HG03175 (cell line): ENCODE results near the gene DUX4.
"Not testable (repeated sequence)": the region's sequence is repeated elsewhere in the genome, so short reads cannot be mapped to it uniquely, and the experiment has no call there.

Experiments
- ATAC-seq: cut with Tn5 transposase; IDR thresholded peaks from one replicate; pipeline ENCODE4 v1.9.1; 2021; ENCODE audit warnings: mild to moderate bottlenecking, moderate library complexity; ENCODE audit not compliant: unreplicated experiment

DUX4 gene

DNA sequence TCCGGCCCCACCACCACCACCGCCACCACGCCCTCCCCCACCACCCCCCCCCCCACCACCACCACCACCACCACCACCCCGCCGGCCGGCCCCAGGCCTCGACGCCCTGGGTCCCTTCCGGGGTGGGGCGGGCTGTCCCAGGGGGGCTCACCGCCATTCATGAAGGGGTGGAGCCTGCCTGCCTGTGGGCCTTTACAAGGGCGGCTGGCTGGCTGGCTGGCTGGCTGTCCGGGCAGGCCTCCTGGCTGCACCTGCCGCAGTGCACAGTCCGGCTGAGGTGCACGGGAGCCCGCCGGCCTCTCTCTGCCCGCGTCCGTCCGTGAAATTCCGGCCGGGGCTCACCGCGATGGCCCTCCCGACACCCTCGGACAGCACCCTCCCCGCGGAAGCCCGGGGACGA is at the start of gene DUX4:
Gene DUX4, plus strand, starts transcription at position 347 of the 400 bp plus-strand sequence. Its CDS starts 0 bp downstream, at position 347.
- ATAC-seq: not testable (repeated sequence)

DNA sequence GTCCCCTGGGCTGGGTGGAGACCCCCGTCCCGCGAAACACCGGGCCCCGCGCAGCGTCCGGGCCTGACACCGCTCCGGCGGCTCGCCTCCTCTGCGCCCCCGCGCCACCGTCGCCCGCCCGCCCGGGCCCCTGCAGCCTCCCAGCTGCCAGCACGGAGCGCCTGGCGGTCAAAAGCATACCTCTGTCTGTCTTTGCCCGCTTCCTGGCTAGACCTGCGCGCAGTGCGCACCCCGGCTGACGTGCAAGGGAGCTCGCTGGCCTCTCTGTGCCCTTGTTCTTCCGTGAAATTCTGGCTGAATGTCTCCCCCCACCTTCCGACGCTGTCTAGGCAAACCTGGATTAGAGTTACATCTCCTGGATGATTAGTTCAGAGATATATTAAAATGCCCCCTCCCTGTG is 1.9 kb downstream of the DUX4 start:
- ATAC-seq: not testable (repeated sequence)

GRCh38 chr4:190177727-190178605 is 4.4 kb downstream of the DUX4 start:
- not testable (repeated sequence) for ATAC-seq

DNA sequence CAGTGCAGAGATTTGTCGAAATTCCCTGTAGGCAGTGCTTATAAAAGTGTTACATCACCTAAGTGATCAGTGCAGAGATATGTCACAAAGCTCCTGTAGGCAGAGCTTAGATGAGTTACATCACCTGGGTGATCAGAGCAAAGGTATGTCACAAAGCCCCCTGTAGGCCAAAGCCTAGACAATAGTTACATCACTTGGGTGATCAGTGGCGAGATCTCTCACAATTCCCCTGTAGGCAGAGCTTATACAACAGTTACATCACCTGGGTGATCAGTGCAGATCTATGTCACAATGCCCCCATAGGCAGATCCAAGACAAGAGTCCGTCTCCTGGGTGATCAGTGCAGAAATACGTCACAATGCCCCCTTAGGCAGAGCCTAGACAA is 5.0 kb downstream of the DUX4 start:
- not testable (repeated sequence) for ATAC-seq

DNA sequence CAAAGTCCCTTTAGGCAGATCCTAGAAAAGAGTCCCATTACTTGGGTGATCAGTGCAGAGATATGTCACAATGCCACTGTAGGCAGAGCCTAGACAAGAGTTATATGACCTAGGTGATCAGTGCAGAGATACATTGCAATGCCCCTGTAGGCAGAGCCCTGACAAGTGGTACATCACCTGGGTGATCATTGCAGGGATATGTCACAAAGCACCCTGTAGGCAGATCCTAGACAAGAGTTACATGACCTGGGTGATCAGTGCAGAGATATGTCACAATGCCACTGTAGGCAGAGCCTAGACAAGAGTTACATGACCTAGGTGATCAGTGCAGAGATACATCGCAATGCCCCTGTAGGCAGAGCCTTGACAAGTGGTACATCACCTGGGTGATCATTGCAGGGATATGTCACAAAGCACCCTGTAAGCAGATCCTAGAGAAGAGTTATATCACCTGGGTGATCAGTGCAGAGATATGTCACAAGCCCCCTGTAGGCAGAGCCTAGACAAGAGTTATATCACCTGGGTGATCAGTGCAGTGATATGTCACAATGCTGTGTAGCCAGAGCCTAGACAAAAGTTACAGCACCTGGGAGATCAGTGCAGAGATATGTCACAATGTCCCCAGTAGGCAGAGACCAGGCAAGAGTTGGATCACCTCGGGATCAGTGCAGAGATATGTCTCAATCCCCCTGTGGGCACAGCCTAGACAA is 5.6 kb downstream of the DUX4 start:
- peak; percentile 59 for ATAC-seq

GRCh38 chr4:190179740-190180094 is 6.1 kb downstream of the DUX4 start:
- ATAC-seq: not testable (repeated sequence)

GRCh38 chr4:190180947-190181346 is 7.4 kb downstream of the DUX4 start:
- not testable (repeated sequence) for ATAC-seq

DNA sequence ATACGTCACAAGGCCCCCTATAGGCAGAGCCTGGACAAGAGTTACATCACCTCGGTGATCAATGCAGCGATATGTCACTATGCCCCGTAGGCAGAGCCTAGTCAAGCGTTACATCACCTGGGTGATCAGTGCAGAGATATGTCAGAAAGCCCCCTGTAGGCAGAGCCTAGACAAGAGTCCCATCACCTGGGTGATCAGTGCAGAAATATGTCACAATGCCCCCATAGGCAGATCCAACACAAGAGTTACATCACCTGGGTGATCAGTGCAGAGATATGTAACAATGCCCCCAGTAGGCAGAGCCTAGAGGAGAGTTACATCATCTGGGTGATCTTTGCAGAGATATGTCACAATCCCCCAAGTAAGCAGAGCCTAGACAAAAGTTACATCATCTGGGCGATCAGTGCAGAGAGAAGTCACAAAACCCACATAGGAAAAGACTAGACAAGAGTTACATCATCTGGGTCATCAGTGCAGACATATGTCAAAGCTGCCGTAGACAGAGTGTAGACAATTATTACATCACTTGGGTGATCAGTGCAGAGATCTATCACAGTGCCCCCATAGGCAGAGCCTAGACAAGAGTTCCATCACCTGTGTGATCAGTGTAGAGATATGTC is 8.0 kb downstream of the DUX4 start:
- not testable (repeated sequence) for ATAC-seq

- ATAC-seq: not testable (repeated sequence)
Observed at GRCh38 chr4:190203510-190203909, 29.9 kb downstream of the DUX4 start.
